Activated CD8-positive, alpha-beta memory T cell treated with anti-CD3 and anti-CD28 coated beads, Interleukin-2, amount 50 U/mL, for 24 hours (primary cell): ENCODE results near the gene PLEK.
"Not testable (repeated sequence)": the region's sequence is repeated elsewhere in the genome, so short reads cannot be mapped to it uniquely, and the experiment has no call there.

Source experiments
- DNase-seq: peaks from one replicate; pipeline ENCODE4 v3.0.0-alpha.2; 2020; ENCODE audit errors: extremely low read depth

PLEK gene

DNA sequence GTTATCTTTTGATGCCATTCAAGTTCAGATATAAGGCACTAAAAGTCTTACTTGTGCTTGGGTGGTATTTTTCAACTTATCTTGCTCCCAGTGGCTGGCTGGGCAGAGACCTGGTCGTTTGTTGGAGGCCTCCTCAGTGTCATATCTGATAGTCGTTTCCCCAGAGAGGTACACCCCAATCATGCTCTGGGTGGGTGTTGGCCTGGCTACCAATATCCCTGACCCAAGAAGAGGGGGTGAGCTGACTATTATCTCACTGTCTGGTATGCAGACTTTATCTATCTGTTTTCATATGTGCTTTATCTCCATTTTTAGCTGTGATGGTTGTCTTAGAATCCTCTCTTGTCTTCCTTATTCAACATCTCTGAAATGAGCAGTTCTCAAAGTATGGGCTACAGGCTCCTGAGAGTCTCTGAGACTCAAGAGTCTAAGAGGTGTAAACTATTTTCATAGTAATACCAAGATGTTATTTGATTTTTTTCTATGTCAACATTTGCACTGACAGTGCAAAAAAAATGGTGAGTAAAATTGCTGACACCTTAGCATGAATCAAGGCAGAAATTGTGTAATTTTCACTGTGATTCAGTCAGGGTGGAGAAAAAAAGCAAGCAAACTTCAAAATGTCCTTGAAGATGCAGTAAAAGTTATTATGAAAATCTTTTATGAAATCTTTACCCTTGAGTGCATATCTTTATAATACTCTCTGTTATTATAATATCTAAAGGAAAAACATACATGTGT, 12.3 kb upstream of the PLEK start:
- no peak for DNase-seq

DNA sequence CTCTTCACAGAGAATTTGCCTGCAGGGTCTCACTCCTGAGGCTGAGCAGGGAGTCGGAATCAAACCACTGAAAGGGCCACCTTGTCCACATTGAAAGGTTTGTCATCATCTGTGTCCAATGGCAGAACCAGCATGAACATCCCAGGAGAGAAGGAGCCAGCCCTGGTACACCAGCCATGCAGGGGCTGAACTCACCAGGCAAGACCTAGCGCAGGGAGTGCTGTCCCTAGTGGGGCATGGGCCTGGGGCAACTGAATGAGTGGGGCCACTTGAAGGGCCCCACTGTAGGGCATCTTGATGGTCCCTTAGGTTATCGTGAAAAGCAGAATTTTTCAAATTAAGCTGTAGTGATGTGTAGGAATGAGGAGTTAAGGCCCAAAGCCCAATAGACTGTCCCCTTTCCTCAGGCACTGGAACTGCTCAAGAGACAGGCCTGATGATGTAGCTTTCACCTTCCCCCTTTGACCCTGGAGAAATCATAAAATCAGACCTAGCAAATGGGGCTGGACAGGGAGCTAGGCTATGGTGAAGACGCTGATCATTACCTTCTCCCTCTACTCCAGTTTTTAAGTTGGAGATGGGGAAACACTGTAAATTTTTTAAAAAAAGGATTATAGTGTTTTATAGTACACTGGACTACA, 8.4 kb upstream of the PLEK start:
- DNase-seq: no peak

DNA sequence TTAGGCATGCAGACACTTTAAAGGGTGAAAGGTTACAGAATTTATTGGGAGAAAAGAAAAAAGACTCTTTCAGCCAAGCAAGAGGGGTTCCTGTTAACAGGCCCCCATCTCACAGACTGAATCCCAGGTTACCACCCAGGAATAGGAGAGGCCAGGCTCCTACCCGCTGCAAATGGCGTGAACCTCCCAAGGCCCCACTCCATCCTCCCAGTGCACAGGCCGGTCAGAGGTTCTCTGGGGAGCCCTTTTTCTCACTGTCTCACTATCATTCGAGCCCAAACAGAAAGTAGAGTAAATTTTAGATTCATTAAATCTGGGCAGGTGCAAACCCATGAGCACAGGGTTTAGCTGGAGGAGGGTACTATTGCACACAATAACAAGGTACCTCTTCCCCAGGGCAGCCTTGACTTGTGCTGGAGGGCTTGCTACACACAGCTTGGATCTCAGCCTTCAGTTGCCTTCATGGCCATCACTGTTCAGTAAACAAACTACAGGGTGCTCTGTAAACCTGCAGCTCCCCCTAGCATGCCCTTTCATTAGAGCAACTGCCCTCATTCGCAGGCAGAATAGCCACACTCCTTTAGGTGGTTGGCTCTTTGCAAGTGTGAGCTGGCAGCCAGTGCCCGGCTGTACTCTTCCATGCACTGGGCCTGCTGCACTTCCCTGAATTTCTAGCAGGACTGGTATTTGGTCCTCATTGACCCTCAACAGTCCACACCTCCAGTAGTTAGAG, 7.3 kb upstream of the PLEK start:
- DNase-seq: no peak

DNA sequence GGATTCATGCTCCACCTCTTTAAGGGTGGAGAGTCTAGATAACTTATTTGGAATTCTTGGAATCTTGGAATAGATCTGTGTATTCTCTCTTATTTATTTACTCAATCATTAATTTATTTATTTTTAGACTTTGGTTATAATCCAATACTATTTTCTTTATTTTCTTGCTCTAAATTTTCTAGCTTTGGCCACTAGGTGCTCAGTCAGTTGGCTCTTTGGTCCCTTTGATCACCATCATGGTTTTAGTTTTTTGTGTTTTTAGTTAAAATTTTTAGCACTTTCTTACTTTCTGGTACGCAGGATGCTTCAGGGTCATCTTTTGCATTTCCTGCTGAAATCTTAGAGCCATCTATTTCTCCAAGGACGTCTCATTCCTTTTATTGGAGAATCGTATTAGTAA, 5.2 kb upstream of the PLEK start:
- no peak for DNase-seq

DNA sequence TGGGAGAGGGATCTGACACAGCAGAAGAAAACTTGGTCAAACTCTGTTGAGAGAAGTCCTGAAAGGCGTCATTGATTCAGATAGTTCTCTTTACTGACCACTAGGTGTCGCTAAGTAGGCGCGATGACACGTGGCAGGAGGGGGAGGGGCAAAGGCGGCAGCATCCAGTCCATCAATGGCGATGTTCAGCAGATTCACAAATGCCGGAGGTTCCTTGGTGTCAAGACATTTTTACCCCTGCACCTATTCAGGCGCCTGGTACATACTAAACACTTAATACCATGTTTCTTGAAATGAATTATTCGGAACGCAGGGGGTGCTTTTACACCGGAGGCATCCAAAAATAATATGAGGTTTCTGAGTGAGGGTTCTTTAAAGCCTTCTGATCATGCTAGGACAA, 3.0 kb upstream of the PLEK start:
- DNase-seq: peak; percentile 56

DNA sequence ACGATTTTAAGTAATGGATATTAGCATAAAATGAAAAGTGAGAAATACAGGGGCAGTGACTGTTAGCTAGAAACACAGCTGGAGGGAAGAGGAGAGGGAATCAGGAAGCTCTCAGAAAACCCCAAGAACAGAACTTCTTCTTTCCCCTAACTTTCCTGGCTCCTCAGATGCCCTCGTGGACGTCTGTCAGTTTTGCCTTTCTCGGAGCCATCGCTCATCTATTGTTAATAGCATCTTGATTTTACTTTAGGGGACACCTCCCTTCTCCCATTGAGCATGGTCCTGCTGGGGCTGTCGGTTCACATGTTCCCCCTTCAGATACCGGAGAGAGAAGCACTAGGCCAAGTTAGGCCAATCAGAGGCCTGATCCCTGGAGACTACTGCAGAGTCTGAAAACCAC, 2.3 kb upstream of the PLEK start:
- no peak for DNase-seq

DNA sequence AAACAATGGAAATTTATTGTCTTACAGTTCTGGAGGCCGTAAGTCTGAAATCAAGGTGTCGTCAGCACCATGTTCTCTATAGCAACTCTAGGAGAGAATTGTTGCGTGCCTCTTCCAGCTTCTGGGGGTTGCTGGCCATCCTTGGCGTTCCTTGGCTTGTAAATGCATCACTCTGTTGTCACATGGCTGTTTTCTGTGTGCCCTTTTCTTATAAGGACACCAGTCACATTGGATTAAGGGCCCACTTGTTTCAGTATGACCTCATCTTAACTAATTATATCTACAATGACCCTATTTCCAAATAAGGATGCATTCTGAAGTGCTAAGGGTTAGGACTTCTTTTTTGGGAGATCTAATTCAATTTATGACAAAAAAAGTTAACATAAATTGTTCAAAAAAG, 1.4 kb upstream of the PLEK start:
- no peak for DNase-seq

DNA sequence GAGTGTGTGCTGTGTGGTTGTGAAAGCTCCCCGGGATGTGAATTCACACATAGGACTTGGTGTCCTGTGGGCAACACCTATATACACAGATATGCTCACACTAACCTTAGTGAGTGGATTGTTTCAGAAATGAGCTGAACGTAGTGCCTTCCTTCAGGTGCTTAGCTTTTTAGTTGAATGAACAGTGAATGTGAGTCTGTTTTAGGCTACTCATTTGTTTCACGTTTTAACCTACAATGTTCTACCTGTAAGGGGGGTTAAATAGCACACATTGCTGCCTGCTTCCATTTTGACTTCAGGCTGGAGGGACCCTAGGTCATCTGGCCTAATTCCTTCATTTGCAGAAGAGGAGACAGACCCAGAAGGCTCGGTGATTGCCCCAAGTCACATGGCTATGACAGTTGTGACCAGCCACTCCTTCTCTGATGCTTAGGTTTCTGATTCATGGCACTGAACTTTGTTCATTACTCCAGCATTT, 1.0 kb downstream of the PLEK start:
- DNase-seq: no peak

DNA sequence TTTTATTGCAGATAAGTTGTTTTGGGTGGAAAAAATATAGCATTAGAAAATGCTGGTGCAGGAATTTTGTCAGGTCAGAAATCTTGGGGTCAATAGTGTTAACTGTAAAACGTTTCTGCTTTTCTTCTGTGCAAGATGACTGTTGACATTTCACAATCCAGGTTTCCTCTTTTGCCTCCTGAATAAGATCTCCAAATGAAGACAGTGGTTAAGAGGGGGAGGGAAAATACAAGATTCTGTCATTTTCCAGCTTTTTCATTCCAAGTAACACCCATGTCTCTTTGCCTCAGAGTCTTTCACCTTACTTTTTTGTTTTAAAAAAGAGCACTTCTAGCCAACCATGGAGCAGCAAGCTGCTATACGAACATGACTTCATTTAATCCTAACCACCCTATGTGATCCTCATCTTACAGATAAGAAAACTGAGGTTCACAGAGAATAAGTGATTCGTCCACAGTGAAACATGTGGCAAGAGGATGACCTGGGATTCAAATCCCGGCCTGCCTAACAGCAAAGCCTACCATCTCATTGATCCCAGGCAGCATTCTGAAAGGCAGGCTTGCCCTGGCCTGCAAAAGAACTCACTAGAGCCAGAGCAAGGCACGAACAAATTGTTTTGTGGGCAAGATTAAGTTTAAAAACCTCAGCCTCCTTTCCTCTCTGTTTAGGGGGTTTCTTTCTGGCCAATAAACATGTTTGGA, 3.0 kb downstream of the PLEK start:
- no peak for DNase-seq

DNA sequence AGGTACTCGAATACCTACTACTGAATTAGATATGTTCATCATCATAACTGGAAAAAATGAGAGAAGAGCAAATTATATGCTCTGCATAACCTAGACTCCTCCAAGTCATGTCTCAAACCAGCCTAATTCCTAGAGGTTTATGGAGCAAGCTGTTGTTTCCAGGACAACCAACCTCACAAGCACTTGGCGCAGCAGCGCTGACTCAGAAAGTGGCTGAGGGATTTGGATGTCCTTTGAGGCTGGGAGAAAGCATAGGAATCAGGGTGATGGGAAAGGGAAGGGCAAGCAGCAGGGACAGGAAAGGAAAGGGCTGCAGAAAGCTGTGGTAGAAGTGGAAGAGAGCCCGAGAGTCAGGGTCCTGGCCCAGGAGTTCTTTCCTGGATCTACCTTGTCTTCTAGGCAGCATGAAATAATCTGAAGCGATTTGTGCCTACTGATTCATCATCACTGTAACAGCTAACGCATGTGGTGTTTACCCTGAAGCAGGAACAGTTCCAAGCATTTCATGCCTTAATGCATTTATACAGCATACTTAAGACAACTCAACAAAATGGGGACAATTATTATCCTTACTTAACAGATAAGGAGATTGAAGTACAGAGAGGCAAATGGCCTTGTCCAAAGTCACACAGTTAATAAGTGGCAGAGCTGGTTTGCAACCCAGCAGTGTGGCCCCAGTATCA, 3.7 kb downstream of the PLEK start:
- DNase-seq: no peak

DNA sequence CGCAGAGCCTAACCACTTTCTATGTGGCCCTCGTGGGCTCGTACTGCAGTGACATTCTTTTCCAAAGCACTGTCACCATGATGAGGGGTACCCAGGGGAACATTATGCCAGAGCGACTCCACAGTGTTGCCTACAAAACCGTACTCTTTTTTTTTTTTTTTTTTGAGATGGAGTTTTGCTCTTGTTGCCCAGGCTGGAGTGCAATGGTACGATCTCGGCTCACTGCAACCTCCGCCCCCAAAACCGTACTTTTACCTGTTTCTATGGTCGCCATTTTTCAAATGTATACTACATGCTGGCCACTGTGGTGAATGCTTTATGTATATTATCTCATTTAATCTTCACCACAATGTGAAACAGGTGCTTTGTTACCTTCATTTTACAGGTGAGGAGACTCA, 4.3 kb downstream of the PLEK start:
- no peak for DNase-seq

DNA sequence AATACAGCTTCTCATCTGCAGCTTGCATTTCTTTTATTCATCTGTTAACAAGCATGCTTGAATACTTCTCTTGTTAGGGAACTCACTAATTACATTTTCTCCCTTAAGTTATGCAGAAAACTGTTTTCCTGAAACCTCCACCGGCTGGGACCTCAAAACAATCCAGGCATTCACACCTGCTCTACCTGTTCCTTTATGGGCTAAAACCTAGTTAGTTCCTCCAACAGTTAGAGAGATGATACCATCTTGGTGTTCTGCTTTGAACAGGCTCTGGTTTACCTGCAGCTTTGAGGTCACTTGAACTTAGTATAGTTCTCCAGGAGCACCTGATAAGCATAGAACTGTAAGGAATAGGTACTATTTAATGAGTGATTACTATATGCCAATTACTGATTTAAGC, 6.1 kb downstream of the PLEK start:
- no peak for DNase-seq

DNA sequence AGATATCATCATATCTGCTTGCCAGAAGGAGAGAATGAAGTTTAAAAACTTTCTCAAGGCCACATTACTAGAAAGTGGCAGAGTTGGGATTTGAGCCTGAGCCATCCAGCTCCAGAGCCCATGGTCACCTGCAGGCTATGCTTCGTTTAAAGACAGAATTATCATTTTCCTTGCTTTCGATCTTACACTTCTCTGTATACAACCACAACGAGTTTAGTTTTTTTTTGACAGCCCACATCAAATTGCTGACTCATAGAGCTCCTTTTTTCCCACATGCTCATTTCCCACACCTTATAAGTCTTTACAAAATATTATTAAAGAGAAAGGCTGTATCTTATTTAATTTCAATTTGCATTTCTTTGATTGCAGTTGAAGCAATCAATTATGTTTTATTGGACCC, 6.5 kb downstream of the PLEK start:
- DNase-seq: no peak

DNA sequence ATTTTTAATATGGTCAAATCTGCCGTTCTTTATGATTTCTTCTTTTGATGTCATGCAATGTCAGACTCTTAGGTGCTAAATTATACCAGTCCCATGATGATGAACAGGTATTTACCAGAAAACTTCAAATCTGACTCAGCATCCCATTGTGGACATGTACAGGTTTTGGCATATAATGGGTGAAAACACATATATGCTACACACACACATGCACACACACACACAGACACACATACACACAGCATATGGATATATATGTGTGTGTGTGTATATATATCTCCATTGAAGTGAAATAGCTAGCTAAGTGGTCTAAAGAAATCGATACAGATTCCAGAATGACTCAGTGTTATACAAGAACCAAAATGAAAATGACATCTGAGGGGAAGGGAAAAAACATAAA, 7.4 kb downstream of the PLEK start:
- no peak for DNase-seq

DNA sequence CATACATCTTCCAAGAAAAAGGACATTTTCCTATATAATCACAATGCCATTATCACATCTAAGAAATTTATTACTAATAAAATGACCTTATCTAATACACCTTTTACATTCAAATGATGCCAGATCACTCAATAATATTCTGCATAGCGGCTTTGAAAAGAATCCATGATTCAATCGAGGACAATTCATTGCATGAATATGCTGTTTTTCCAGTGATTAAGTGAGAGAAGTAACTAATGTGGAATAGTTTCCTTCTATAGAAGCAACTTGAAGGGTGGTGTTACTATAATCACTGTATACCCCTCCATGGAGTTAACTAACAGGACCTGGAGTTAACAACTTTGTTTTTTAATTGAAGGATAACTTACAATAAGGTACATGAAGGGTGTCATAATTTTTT, 9.1 kb downstream of the PLEK start:
- DNase-seq: no peak

DNA sequence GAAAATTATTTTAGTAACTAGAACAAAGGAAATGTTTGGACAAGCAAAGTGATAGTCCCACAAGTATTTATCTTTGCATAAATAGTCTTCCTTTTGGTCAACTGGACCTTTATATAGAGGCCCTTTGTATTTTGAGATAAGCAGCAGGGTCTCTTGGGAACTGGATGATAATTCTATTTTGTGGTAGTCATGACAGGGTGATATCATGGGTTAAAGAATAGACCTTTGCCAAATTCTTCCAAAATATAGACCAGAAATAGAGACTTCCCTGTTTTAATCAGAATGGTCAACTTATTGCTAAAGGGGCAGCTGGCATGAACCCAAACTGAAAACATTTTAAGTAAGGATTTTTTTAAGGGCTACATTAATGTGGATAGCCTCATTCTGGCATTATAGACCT, 10.5 kb downstream of the PLEK start:
- DNase-seq: no peak

DNA sequence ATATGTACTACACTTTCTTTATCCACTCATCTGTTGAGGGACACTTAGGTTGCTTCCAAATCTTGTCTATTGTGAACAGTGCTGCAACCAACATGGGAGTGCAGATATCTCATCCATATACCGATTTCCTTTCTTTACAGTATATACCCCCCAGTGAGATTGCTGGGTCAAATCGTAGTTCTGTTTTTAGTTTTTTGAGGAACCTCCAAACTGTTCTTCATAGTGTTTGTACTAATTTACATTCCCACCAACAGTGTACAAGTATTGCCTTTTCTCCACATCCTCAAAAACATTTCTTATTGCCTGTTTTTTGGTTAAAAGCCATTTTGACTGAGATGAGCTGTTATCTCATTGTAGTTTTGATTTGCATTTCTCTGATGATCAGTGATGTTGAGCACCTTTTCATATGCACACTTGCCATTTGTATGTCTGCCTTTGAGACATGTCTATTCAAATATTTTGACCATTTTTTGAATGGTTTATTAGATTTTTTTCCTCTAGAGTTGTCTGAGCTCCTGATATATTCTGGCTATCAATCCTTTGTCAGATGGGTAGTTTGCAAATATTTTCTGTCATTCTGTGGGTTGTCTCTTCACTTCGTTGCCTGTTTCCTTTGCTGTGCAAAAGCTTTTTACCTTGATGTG, 12.2 kb downstream of the PLEK start:
- DNase-seq: no peak

DNA sequence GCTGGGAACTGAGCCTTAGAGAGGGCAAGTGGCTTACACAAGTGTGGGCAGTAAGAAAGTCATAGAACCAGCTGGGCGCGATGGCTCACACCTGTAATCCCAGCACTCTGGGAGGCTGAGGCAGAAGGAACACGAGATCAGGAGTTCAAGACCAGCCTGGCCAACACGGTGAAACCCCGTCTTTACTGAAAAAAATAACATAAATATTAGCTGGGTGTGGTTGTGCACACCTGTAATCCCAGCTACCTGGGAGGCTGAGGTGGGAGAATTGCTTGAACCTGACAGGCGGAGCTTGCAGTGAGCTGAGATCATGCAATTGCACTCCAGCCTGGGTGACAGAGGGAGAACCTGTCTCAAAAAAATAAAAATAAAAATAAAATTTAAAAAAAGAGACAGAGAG, 13.7 kb downstream of the PLEK start:
- not testable (repeated sequence) for DNase-seq

DNA sequence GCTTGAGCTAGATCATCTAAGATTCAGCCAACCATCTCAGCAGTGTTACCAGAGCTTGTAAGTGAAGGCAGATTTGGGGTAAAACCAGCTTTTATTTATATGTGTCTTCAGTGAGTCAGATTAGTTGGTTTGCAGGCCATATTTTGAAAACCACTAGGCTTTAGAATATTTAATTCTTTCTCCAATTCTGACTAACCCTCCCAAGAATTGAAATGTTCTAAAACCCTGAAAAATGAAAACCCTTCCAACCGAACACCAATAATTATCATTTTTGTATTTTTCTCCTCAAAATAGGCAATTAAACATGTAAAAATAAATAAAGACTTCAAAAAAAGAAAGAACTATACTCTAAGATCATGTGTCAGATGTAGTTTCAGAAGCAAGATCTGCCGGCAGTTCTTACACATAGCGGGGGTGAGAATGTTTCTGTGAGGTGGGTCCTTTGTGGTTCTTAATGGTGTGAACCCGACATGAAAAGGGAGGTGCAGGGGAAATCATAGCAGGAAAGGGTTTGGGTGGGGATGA, 14.2 kb downstream of the PLEK start:
- DNase-seq: peak; percentile 28

DNA sequence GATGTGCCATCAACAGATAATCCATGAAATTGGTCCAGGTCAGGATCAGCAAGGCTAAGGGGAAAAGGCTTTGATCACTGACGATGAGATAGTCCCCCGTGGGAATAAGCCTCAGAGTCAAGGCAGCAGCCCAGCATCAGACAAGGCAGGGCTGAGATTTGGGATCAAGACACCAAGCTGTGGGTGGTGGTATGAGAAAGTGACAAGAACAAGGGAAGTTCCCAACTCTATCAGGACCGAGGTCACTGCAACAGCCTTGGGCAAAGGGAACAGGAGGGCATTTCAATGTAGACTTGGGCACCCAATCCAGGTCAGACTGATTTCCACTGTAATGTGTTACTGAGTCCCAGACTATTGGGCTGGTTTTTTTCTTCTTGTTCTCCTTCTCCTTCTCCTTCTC, 18.7 kb downstream of the PLEK start:
- DNase-seq: no peak

DNA sequence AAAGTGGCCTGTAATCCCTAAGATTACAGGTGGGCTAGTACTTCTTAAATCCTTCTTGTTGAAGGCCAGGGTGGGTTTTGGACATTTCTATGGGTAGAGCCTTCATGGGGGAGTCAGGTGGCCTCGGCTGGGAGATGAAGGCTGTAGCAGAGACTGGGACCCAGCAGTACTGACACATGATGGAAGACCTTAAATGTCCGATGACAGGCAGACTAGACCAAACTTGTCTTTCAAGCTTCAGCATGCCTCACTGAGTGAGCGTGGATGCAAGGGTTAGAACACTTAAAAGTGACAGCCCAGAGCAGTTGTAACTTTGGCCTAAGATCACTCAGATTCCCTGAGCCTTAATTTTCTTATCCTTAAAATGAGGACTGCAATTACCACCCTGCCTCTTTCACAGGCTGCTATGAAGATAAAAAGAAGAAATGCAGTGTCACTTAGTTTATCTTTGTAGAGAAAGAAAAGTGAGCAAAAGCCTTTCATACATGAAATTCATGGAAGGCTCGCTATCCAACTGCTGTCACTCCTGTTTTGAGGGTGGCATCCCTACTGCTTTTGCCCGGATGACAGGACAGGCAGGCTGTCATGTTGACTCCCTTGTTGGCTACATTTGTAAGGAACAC, 19.5 kb downstream of the PLEK start:
- no peak for DNase-seq
